ENCODE measurements around the gene ADARB2.
"Not testable (repeated sequence)": the region's sequence is repeated elsewhere in the genome, so short reads cannot be mapped to it uniquely, and the experiment has no call there.

The ADARB2 gene

GRCh38 chr10:1737222-1738061 lies at the start of gene ADARB2:
Gene ADARB2, minus strand, starts transcription at chr10:1737525.
- peak; percentile 26 for DNase-seq

- DNase-seq: no peak
Measured at GRCh38 chr10:1785835-1786234, 48.5 kb upstream of the ADARB2 start.

GRCh38 chr10:1782841-1783240 lies 45.5 kb upstream of the ADARB2 start:
- no peak for DNase-seq

DNA sequence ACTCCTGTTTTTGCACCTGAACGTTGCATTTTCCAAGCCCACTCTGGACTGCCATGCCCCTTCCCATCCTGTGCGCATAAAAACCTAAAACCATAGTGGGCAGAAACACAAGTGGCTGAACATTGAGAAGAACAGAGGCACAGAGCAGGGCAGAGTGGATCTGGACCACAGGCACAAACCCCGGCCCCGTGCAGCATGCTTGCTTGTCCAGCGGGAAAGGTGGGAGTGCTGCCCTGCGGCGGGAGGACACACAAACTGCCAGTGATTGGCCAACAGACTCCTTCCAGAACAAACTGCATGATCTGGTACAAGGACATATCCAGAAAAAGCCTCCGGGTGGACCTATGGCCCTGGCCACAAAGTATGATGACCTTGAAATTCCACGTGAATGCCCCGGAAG lies 42.5 kb upstream of the ADARB2 start:
- no peak for DNase-seq

GRCh38 chr10:1778375-1778969 lies 41.1 kb upstream of the ADARB2 start:
- DNase-seq: no peak

- DNase-seq: no peak
Measured at GRCh38 chr10:1776127-1776662, 38.9 kb upstream of the ADARB2 start.

DNA sequence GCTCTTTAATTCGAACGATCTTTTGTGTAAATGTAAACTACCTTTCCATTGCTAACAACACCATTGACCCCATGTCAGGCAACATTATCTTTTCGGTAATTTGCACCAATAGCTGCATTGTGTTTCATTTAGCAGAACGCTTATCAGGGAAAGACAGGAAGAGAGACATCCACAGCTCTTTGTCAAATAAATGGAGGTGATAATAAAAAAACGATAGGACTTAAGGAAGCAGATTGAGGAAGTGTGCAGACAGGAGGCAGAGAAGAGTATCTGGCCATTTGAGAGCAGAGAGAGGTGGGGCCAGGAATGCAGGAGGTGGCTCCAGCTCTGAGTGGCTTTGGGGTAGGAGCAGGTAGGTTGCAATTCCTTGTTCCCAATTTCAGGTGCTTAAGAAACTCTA lies 37.5 kb upstream of the ADARB2 start:
- DNase-seq: no peak

DNA sequence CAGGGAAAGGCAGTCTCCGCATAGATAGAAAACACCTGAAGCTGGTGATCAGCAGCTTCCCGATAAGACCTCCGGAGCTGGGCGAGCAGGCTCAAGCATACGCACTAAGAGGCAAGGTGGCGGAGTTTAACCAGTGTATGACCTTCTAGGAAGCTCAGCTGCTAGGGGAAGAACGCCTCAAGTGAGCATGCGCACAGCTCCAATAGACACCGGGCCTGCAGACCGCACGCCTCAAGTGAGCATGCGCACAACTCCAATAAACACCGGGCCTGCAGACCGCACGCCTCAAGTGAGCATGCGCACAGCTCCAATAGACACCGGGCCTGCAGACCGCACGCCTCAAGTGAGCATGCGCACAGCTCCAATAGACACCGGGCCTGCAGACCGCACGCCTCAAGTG lies 35.9 kb upstream of the ADARB2 start:
- not testable (repeated sequence) for DNase-seq

- DNase-seq: no peak
Measured at GRCh38 chr10:1766049-1766448, 28.7 kb upstream of the ADARB2 start.

DNA sequence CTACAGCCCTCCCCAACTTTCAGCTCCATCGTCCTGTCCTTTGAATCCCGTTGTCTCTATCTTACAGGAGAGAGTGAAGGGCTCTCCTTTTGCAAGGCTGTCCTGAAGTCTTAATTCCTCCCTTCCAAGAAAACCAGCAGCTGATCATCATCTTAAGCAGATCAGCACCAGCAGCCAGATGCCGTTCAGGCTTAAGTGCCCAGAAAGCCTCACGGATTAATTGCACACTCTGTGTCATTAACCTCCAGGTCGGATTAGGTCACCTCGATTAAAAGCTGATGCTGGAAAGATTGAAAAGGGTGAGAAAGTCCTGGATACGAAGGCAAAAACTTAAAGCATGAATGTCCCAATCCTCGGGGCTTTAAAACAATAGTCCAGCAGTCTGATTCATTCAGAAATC lies 24.8 kb upstream of the ADARB2 start:
- no peak for DNase-seq

- DNase-seq: no peak
Measured at GRCh38 chr10:1754506-1755153, 17.3 kb upstream of the ADARB2 start.

- DNase-seq: no peak
Measured at GRCh38 chr10:1752153-1752552, 14.8 kb upstream of the ADARB2 start.

DNA sequence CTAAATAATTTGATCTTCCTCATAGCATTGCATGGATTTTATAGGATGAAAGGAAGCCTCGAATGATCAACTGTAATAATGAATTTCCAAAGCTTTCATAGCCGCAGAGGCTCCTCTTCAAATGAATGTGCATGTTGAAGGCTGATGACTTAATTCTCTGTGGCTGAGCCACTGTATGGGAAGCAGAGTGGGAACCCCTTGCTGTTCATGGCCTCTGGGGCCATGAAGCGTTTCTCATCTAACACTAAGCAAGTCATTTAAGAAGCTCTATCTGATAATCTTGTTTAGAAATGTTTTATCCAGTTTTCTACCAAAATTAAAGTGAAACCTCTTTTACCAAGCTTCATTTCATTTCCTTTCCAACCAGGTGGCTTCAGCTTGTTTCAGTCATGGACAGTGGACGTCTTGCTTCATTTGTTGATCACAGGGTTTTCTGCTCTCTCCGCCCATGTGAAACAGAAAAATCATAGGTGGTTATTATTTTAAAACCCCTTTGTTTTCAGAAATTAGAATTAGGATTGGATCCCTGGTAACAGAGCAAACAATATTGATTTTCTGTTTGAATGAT lies 10.3 kb upstream of the ADARB2 start:
- no peak for DNase-seq

- DNase-seq: no peak
Measured at GRCh38 chr10:1746796-1747195, 9.5 kb upstream of the ADARB2 start.

- no peak for DNase-seq
Measured at GRCh38 chr10:1745780-1746456, 8.6 kb upstream of the ADARB2 start.

DNA sequence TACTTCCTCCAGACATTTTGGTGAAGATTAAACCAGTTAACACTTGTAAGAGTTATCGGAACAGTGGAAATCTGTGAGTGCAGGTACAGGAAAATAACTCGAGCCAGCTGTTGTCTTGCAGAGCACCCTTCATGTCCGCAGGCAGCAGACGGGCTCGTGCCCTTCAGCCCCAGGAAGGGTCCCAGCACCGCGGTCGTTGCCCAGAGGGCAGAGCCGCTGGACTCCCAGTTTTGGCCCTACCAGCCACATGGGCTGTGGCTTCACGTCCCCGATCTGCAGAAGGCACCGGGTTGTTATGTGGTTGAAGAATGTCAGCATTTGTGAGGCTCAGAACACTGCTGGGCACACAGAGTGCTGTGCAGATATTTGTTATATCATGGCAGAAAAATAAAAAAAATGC lies 7.2 kb upstream of the ADARB2 start:
- DNase-seq: no peak

DNA sequence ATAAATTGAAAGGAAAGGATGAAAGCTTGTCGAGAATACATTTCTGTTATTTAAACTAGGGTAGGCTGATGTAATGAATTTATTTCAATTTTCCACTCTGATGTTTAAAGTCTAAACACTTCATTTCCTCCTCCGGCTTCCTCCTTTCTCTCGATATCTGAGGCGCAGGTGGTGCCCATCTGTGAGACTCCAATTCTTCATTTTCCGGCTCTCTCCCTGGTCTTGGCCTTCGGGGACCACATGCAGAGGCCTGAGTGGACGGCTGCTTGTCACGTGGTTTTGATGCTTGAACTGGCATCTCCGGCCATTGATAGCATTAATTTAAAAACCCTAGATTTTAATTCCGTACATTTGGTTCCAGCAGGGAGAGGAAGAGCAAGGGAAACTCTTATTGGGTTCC lies 5.8 kb upstream of the ADARB2 start:
- no peak for DNase-seq

DNA sequence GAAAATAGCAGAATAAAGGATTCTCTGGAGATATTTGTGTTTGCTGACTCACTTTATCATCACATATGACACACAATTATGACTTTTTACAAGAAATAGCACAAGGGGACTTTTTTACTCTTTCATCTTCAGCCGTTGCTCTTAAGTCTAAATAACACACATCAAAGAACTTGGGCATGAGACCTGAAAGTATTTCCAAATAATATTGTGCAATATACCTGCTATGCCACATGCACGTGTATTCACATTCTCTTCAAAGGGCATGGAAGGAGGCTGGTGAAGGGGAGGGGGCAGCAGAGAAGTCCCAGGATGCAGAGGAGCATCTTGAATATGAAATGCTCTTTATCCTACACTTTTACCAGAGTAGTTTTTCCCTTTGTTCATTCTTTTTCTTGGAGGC lies 4.1 kb upstream of the ADARB2 start:
- no peak for DNase-seq

GRCh38 chr10:1739751-1740150 lies 2.4 kb upstream of the ADARB2 start:
- no peak for DNase-seq

- DNase-seq: no peak
Measured at GRCh38 chr10:1738950-1739349, 1.6 kb upstream of the ADARB2 start.

- DNase-seq: no peak
Measured at GRCh38 chr10:1736972-1737221, 428 bp downstream of the ADARB2 start.

DNA sequence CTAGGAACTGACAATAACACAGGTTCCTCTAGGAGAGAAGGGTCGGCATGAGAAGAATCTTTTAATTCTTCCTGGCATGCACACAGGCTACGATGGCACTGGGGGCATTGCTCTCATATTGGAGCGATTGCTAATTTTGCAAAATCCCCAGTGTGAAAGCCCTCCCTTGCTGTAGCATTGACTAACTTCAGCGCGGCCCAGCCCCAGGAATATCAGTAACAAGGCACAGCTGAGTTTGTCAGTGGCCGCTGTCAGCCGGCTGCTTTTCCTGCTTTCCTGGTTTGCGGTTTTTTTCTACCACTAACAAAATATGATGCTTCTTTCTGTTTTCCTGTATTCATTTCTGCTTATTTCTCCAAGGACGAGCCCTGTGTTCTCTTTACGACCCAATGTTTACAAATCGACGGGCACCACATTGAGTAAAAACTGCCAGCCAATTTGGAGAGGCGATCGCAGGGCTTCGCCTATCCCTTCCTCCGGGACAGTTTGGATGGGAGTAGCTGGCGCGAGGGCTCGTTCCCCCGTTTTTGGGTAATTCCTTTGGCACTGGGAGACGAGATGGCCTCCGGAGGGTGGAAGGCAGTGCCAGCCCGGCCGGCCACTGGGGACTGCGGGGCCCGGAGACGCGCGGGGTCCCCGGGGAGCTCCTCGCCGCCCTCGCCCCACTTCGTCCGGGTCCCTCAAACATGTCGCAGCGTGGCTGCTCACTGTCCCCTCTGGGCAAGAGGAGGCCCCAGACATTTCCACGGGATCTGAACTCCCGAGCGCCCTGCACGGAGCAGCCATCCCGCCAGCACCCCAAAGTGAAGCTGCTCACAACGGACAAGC lies 967 bp downstream of the ADARB2 start:
- no peak for DNase-seq
